GM12801 (cell line): ENCODE data around the gene BRINP1.

Experiments
- TF ChIP-seq, protein P1 (sequence below): IDR thresholded peaks from one replicate; pipeline ENCODE4 v1.5.1; 2011; ENCODE audit warnings: control low read depth; ENCODE audit not compliant: insufficient read length; ENCODE audit errors: extremely low read depth

BRINP1 gene

DNA sequence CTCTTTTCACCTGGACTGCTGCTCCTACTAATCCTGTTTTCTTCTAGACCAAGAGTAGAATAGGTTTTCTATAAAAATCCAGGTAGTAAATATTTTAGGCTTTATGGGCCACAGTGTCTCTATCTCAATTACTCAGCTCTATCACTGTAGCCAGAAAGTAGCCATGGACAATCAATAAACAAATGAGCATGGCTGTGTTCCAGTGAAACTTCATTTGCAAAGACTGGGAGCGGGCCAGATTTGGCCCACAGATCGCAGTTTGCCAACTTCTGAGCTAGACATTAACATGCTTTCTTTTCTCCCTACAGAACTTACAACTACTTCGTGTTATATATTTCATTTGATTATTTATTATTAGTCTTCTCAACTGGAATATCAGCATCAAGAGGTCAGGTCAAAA lies 30.2 kb downstream of the BRINP1 start:
- TF ChIP-seq, protein P1, sequence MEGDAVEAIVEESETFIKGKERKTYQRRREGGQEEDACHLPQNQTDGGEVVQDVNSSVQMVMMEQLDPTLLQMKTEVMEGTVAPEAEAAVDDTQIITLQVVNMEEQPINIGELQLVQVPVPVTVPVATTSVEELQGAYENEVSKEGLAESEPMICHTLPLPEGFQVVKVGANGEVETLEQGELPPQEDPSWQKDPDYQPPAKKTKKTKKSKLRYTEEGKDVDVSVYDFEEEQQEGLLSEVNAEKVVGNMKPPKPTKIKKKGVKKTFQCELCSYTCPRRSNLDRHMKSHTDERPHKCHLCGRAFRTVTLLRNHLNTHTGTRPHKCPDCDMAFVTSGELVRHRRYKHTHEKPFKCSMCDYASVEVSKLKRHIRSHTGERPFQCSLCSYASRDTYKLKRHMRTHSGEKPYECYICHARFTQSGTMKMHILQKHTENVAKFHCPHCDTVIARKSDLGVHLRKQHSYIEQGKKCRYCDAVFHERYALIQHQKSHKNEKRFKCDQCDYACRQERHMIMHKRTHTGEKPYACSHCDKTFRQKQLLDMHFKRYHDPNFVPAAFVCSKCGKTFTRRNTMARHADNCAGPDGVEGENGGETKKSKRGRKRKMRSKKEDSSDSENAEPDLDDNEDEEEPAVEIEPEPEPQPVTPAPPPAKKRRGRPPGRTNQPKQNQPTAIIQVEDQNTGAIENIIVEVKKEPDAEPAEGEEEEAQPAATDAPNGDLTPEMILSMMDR, result no peak

DNA sequence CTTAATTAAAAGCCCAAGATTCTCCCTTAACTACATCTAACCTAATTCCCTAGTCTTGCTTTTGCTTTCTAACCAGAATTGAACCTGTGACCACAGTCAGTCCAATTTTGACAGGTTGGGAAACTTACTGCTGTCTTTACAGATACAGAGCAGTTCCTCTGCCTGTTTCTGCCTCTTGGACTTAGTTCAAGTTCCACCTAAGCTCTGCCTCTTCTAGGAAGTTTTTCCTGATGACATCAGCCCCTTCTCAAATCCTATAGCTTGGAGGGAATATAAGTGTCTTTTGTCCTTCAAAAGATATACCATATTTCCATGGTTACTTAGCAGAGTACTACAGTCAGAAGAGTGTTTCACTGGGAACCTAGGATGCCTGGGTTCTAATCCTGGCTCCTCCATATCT lies 31.7 kb downstream of the BRINP1 start:
- TF ChIP-seq, protein P1, result no peak

DNA sequence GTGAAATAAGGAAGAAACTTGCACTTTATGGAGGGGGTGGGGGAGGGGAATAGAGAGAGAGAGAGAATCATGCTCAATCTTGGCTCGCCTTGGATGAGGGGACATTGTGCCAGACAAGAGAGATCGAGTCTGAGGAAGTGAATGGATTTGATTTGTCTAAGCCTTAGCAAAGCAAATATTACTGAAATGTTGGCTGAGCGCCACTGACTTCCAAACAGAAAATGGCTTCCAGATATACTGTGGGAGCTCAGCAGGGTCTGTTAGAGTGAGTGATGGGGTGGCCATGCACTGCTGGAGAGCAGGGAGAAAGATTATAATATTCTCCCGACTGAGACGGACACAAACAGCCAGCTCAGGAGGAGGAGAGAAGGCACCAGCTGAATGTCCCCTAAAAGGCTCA lies 34.5 kb downstream of the BRINP1 start:
- TF ChIP-seq, protein P1, result no peak

DNA sequence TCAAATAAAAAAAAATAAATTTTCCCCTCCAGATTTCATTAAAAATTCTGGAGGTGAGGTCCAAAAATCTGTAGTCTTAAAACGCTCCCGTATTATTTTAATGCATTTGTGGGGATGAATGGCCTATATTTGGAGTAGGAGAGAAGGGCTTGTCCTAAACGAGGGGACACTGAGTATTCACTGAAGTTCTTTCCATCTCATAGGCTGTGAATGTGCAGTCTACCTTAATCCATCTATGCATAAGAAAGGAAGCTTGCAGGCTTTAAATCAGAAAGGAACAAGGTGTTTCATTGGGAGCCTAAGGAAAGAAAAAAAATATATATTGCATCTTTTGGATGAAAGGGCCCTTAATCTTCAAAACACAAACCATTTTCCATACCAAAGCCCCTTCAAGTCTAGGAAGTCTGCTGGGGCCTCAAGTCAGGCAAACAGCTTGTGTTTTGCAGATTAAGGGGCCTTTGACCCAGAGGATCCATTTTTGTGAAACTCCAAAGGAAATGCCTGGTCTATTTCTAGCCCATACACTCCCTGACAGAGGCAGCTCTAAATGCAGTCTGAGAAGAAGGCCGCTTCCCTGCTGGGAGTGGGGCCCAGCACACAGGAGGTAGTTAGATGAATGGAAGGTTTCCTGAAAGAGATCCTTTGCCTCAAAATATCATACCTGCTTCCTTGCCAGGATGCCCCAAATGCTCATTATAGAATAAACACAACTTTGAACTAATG lies 35.6 kb downstream of the BRINP1 start:
- TF ChIP-seq, protein P1, result no peak

DNA sequence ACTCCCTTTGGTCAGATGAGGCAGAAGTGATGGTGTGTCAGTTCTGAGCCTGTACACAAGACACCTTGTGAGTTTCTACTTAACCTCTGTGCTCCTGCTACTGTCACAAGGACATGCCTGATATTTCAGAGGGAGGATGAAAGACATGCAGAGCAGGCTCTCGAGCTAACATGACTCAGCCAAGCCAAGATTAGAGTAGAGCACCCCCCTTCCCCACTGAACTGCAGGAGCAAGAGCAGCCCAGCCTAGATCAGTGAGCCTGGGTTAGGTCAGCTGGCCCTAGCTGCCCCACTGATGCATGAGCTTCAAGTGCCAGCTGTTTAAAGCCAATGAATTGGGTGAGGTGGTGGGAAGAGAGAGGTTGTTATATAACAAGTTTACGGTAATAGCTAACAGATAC lies 36.7 kb downstream of the BRINP1 start:
- TF ChIP-seq, protein P1, result no peak

DNA sequence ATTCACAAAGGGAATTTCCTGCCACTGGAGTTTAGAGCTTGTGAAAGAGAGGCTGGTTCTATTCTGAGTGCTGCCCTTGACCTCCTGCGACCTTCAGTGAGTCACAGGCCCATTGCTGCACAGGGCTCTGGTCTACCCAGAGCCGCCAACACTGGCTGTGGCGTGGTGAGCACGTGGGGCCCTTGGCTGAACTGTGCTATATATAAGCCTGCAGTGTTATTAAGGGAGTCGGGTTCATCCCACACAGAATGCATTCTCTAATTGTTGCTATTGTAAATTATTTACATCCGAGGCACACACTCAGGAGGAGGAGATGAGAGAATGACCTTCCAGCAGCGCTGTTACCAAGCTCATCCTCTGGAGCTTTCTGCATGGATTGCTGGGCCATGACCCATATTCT lies 47.1 kb downstream of the BRINP1 start:
- TF ChIP-seq, protein P1, result no peak

DNA sequence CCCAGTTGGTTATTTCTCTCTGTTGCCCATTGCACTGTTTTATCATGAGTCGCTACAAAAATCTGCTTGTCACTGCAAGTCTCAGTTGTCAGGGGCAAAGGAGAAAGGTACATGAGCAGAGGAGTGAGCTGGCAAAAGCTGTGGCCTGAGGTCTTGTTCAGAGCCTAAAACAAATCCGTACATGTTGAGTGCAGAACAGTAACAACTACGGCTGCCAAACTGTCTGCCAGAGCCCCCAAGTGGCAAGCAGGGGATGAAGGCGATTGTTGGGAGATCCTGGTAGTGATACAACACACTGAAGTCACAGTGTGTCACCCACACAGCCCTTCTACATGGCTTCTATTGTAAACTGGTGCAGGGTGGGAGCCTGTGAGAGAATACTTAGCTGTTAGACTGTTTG lies 50.9 kb downstream of the BRINP1 start:
- TF ChIP-seq, protein P1, result no peak
